K562 (cell line): ENCODE measurements around the gene SDS. TPM values are rescaled to one million over a fixed set of nuclear protein-coding genes. Genes with fewer than 3 reads are reported as not detected.
A peak's percentile ranks its signal among the peaks of the same experiment; 100 is the strongest.

Experiments used
- CBFA2T3 ChIP-seq: fragments of 450-650 bp; IDR thresholded peaks from 2 replicates; pipeline ENCODE4 v1.6.1; 2017
- HNRNPLL ChIP-seq: fragments of 200-400 bp; formaldehyde crosslinking; IDR thresholded peaks from 2 replicates; pipeline ENCODE4 v1.6.1; 2017; ENCODE audit warnings: low read length, low read depth, mild to moderate bottlenecking; ENCODE audit not compliant: poor library complexity, severe bottlenecking
- SMARCA4 ChIP-seq: fragments of 450-650 bp; IDR thresholded peaks from 2 replicates; pipeline ENCODE4 v1.6.1; 2016
- SNIP1 ChIP-seq: fragments of 450-650 bp; IDR thresholded peaks from 2 replicates; pipeline ENCODE4 v1.7.1; 2017; ENCODE audit warnings: low read depth, mild to moderate bottlenecking
- SREBF2 ChIP-seq: sonication (generic); formaldehyde crosslinking; IDR thresholded peaks from 2 replicates; pipeline ENCODE4 v1.4.0; 2020; ENCODE audit warnings: mild to moderate bottlenecking, missing genetic modification reagents
- ZBTB17 ChIP-seq: fragments of 450-650 bp; formaldehyde crosslinking; IDR thresholded peaks from 2 replicates; pipeline ENCODE4 v1.4.0; 2020; ENCODE audit warnings: mild to moderate bottlenecking
- ZFX ChIP-seq: sonication (generic); formaldehyde crosslinking; IDR thresholded peaks from 2 replicates; pipeline ENCODE4 v1.8.0; 2022; ENCODE audit warnings: mild to moderate bottlenecking, missing genetic modification reagents, moderate library complexity
- ZNF143 ChIP-seq: sonication (generic); formaldehyde crosslinking; IDR thresholded peaks from 2 replicates; pipeline ENCODE4 v1.9.0; 2022; ENCODE audit warnings: mild to moderate bottlenecking, missing genetic modification reagents
- ZNF232 ChIP-seq: sonication (generic); formaldehyde crosslinking; IDR thresholded peaks from 2 replicates; pipeline ENCODE4 v1.8.0; 2022; ENCODE audit warnings: mild to moderate bottlenecking, missing genetic modification reagents
- ZNF274 ChIP-seq: IDR thresholded peaks from 2 replicates; pipeline ENCODE4 v1.6.1; 2011; ENCODE audit warnings: low read depth, mild to moderate bottlenecking, low read length, moderate library complexity, borderline replicate concordance
- ZSCAN32 ChIP-seq: fragments of 450-650 bp; formaldehyde crosslinking; IDR thresholded peaks from 2 replicates; pipeline ENCODE4 v1.4.0; 2020; ENCODE audit warnings: mild to moderate bottlenecking, moderate library complexity
- polyA plus RNA-seq, 8 experiments: library from polyadenylated mRNA; depleted of rRNA in 4 of 8; stranded (reverse) in 5 of 8; unstranded in 3 of 8; fragments of >200 nt; fragmentation: Nextera tagmentation in 2 of 8; fragmentation: Illumina TruSeq in 1 of 8; extraction: Ambion mirVana in 2 of 8; extraction: Trizol in 1 of 8; gene quantifications; 2 replicates each; pipeline versions ENCODE4 v1.2.1 to v1.2.3, GENCODE V29; 2011 to 2014; ENCODE audit warnings: inconsistent platforms in 1 of 8, missing spikeins in 1 of 8
- total RNA-seq, 7 experiments: library from RNA; depleted of rRNA in 6 of 7; stranded (reverse); fragments of >200 nt in 6 of 7; fragmentation: Illumina TruSeq in 2 of 7; extraction: Trizol in 2 of 7; gene quantifications; 2 replicates each; pipeline versions ENCODE4 v1.2.1 to v1.2.3, GENCODE V29; 2011 to 2021; ENCODE audit warnings: low replicate concordance in 1 of 7
- TF ChIP-seq, protein P1 (sequence below): fragments of 250-450 bp; sonication (Bioruptor Pico); IDR thresholded peaks from 2 replicates; pipeline ENCODE4 v1.9.0; 2021; ENCODE audit warnings: mild to moderate bottlenecking
- TF ChIP-seq, protein P2 (sequence below): sonication (generic); formaldehyde crosslinking; IDR thresholded peaks from 2 replicates; pipeline ENCODE4 v1.8.0; 2022; ENCODE audit warnings: mild to moderate bottlenecking, low read depth, missing genetic modification reagents
- TF ChIP-seq, protein P3 (sequence below): sonication (generic); formaldehyde crosslinking; IDR thresholded peaks from 2 replicates; pipeline ENCODE4 v1.8.0; 2022; ENCODE audit warnings: mild to moderate bottlenecking, missing genetic modification reagents
- TF ChIP-seq, protein P4 (sequence below), 2 experiments: fragments of 450-650 bp in 1 of 2; sonication (generic) in 1 of 2; formaldehyde crosslinking; conservative IDR thresholded peaks; 2 replicates each; pipeline versions ENCODE4 v1.4.0 to v1.8.1; 2020 to 2022; ENCODE audit warnings: mild to moderate bottlenecking in 1 of 2, missing genetic modification reagents in 1 of 2
- TF ChIP-seq, protein P5 (sequence below): fragments of 250-450 bp; sonication (Bioruptor Pico); IDR thresholded peaks from 2 replicates; pipeline ENCODE4 v1.8.0; 2021; ENCODE audit warnings: moderate library complexity, mild to moderate bottlenecking, inconsistent platforms

The SDS gene
- total and polyA plus RNA-seq, 9 of the 15 experiments (the other 6 are each of a cell fraction or from before 2014, with no cell fraction given): 0.07 to 1.1 (median 0.12) TPM; not detected in 1

DNA sequence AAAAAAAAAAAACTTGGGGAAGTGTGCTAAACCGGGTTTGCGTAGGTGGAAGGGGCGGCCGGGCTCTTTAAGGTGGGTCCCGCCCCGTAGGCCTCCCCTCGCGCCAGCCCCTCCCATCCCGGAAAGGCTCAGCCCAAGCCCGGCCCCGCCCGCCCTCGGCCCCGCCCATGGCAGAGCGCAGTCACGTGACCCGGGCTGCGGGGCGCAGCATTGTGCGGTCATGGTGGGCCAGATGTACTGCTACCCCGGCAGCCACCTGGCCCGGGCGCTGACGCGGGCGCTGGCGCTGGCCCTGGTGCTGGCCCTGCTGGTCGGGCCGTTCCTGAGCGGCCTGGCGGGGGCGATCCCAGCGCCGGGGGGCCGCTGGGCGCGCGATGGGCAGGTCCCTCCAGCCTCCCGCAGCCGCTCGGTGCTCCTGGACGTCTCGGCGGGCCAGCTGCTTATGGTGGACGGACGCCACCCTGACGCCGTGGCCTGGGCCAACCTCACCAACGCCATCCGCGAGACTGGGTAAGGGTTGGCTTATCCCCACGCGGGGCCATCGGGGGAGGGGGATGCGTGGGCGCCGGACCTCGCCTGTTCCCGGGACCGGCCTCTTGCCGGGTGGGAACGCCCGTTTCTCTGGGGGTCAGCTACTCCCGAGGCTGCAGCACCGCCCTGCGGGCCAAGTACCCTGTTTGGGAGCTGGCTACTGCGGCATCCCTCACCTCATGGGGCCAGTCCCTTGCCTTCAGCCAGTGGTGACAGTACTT lies 45.1 kb downstream of the SDS start, which contains the start of gene PLBD2 (continued):
- TF ChIP-seq HNRNPLL (no peak), ZSCAN32 (CRISPR knock-in tag) (no peak), SREBF2 (CRISPR knock-in tag) (no peak), ZNF232 (0 out of 2 replicates have a peak, but pooled peaks have one; percentile 51), CBFA2T3 (no peak), SMARCA4 (no peak), ZBTB17 (CRISPR knock-in tag) (peak; percentile 70; the same call in 1 of the 2 replicates), SNIP1 (no peak), ZNF274 (no peak), ZNF143 (CRISPR knock-in tag) (no peak), ZFX (CRISPR knock-in tag) (peak; percentile 62; the same call in 1 of the 2 replicates)
- TF ChIP-seq, protein P1, sequence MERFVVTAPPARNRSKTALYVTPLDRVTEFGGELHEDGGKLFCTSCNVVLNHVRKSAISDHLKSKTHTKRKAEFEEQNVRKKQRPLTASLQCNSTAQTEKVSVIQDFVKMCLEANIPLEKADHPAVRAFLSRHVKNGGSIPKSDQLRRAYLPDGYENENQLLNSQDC (CRISPR knock-in tag): no peak
- TF ChIP-seq, protein P2, sequence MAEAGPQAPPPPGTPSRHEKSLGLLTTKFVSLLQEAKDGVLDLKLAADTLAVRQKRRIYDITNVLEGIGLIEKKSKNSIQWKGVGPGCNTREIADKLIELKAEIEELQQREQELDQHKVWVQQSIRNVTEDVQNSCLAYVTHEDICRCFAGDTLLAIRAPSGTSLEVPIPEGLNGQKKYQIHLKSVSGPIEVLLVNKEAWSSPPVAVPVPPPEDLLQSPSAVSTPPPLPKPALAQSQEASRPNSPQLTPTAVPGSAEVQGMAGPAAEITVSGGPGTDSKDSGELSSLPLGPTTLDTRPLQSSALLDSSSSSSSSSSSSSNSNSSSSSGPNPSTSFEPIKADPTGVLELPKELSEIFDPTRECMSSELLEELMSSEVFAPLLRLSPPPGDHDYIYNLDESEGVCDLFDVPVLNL (CRISPR knock-in tag): peak; percentile 46; the same call in 1 of the 2 replicates
- TF ChIP-seq, protein P3, sequence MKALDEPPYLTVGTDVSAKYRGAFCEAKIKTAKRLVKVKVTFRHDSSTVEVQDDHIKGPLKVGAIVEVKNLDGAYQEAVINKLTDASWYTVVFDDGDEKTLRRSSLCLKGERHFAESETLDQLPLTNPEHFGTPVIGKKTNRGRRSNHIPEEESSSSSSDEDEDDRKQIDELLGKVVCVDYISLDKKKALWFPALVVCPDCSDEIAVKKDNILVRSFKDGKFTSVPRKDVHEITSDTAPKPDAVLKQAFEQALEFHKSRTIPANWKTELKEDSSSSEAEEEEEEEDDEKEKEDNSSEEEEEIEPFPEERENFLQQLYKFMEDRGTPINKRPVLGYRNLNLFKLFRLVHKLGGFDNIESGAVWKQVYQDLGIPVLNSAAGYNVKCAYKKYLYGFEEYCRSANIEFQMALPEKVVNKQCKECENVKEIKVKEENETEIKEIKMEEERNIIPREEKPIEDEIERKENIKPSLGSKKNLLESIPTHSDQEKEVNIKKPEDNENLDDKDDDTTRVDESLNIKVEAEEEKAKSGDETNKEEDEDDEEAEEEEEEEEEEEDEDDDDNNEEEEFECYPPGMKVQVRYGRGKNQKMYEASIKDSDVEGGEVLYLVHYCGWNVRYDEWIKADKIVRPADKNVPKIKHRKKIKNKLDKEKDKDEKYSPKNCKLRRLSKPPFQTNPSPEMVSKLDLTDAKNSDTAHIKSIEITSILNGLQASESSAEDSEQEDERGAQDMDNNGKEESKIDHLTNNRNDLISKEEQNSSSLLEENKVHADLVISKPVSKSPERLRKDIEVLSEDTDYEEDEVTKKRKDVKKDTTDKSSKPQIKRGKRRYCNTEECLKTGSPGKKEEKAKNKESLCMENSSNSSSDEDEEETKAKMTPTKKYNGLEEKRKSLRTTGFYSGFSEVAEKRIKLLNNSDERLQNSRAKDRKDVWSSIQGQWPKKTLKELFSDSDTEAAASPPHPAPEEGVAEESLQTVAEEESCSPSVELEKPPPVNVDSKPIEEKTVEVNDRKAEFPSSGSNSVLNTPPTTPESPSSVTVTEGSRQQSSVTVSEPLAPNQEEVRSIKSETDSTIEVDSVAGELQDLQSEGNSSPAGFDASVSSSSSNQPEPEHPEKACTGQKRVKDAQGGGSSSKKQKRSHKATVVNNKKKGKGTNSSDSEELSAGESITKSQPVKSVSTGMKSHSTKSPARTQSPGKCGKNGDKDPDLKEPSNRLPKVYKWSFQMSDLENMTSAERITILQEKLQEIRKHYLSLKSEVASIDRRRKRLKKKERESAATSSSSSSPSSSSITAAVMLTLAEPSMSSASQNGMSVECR (CRISPR knock-in tag): peak; percentile 84
- TF ChIP-seq, protein P4, sequence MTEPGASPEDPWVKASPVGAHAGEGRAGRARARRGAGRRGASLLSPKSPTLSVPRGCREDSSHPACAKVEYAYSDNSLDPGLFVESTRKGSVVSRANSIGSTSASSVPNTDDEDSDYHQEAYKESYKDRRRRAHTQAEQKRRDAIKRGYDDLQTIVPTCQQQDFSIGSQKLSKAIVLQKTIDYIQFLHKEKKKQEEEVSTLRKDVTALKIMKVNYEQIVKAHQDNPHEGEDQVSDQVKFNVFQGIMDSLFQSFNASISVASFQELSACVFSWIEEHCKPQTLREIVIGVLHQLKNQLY (CRISPR knock-in tag; conservative IDR thresholded peaks at IDR 0.05): no peak; a peak in 1 of 4 replicates
- TF ChIP-seq, protein P5, sequence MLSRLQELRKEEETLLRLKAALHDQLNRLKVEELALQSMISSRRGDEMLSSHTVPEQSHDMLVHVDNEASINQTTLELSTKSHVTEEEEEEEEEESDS (CRISPR knock-in tag): no peak
